ENCODE results near the gene SLC27A4.

Gene SLC27A4

DNA sequence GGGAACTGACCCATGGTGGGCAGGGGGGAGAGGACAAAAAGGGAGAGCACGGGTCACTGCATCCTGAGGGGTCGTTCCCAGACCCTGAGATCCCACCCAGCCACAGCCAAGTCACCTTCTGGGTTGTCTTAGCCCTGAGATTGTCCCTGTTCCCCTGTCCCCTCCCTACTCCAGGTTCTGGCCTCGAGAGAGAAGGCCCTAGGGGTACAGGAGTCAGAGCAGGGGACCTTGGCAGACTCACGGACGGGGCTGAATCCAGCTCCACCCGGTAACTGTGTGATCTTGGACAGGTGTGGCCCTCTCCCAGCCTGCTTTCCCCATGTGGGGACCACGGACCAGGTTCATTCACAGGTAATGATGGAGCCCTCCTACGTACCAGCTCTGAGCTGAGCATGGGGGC, 69.1 kb downstream of the SLC27A4 start:
- H3K4me3 ChIP-seq (ENCODE audit: low read depth, low read length), result no peak overlapping the region
- CTCF ChIA-PET, result interaction anchor here (0.7 to 5.1 kb wide), 6 partner anchors 9 to 47 kb away, joined by 3 to 69 read pairs (median 4); partner anchors contain the start of gene CERCAM

DNA sequence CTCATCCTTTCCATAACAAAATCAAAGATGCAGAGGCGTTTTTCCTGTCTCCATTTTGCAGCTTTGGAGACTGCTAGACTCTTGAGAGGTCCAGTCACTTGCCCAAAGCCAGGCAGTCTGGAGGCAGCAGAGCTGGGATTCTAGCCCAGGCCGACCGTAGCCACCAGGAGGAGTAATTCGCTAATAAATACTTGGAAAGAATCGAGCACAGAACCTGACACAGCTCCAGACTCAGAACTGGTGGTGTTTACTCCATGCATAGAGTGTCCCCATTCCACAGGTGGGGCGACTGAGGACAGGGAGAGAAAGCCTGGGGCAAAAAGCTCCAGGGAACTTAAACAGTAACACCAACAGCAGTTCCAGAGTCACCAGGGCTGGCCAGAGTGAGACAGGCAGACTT, 69.7 kb downstream of the SLC27A4 start:
- POLR2A ChIA-PET, result interaction anchor here (0.6 to 1.0 kb wide), 3 partner anchors 39 to 239 kb away, joined by 3 to 5 read pairs (median 4); partner anchors contain the start of gene URM1
- CTCF ChIA-PET, result interaction anchor here (0.7 to 5.1 kb wide), 8 partner anchors 9 to 116 kb away, joined by 3 to 69 read pairs (median 4); partner anchors contain the start of gene CERCAM
- no peak for TF ChIP-seq ZNF560 (tag by site-specific recombination; IDR thresholded peaks at IDR 0.05; ENCODE audit: borderline replicate concordance)
- TF ChIP-seq SCRT2 (tag by site-specific recombination; IDR thresholded peaks at IDR 0.05), result 0 out of 2 replicates have a peak, but pooled peaks have one; percentile 11
- TF ChIP-seq ZNF768 (tag by site-specific recombination; IDR thresholded peaks at IDR 0.05), result no peak
- TF ChIP-seq ZNF600 (tag by site-specific recombination; IDR thresholded peaks at IDR 0.05), result no peak
- TF ChIP-seq OVOL3 (tag by site-specific recombination; IDR thresholded peaks at IDR 0.05), result no peak

More for the DNA sequence above, 69.1 kb downstream of the SLC27A4 start:
- TF ChIP-seq ZNF561 (tag by site-specific recombination; IDR thresholded peaks at IDR 0.05; ENCODE audit: borderline replicate concordance), result no peak
- TF ChIP-seq, protein P1, sequence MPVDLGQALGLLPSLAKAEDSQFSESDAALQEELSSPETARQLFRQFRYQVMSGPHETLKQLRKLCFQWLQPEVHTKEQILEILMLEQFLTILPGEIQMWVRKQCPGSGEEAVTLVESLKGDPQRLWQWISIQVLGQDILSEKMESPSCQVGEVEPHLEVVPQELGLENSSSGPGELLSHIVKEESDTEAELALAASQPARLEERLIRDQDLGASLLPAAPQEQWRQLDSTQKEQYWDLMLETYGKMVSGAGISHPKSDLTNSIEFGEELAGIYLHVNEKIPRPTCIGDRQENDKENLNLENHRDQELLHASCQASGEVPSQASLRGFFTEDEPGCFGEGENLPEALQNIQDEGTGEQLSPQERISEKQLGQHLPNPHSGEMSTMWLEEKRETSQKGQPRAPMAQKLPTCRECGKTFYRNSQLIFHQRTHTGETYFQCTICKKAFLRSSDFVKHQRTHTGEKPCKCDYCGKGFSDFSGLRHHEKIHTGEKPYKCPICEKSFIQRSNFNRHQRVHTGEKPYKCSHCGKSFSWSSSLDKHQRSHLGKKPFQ (tag by site-specific recombination; IDR thresholded peaks at IDR 0.05), result no peak
- TF ChIP-seq ZNF571 (tag by site-specific recombination; IDR thresholded peaks at IDR 0.05), result no peak
- no peak for TF ChIP-seq ZNF302 (tag by site-specific recombination; IDR thresholded peaks at IDR 0.05; ENCODE audit: low read depth)
- TF ChIP-seq OVOL3 (tag by site-specific recombination; IDR thresholded peaks at IDR 0.05), result no peak
- no peak for TF ChIP-seq ZNF2 (tag by site-specific recombination; IDR thresholded peaks at IDR 0.05)
- no peak for TF ChIP-seq ZNF184 (tag by site-specific recombination; IDR thresholded peaks at IDR 0.05)
- TF ChIP-seq, protein P2, sequence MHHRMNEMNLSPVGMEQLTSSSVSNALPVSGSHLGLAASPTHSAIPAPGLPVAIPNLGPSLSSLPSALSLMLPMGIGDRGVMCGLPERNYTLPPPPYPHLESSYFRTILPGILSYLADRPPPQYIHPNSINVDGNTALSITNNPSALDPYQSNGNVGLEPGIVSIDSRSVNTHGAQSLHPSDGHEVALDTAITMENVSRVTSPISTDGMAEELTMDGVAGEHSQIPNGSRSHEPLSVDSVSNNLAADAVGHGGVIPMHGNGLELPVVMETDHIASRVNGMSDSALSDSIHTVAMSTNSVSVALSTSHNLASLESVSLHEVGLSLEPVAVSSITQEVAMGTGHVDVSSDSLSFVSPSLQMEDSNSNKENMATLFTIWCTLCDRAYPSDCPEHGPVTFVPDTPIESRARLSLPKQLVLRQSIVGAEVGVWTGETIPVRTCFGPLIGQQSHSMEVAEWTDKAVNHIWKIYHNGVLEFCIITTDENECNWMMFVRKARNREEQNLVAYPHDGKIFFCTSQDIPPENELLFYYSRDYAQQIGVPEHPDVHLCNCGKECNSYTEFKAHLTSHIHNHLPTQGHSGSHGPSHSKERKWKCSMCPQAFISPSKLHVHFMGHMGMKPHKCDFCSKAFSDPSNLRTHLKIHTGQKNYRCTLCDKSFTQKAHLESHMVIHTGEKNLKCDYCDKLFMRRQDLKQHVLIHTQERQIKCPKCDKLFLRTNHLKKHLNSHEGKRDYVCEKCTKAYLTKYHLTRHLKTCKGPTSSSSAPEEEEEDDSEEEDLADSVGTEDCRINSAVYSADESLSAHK (tag by site-specific recombination; IDR thresholded peaks at IDR 0.05), result no peak
- no peak for TF ChIP-seq ZNF624 (tag by site-specific recombination; IDR thresholded peaks at IDR 0.05)
- TF ChIP-seq, protein P3, sequence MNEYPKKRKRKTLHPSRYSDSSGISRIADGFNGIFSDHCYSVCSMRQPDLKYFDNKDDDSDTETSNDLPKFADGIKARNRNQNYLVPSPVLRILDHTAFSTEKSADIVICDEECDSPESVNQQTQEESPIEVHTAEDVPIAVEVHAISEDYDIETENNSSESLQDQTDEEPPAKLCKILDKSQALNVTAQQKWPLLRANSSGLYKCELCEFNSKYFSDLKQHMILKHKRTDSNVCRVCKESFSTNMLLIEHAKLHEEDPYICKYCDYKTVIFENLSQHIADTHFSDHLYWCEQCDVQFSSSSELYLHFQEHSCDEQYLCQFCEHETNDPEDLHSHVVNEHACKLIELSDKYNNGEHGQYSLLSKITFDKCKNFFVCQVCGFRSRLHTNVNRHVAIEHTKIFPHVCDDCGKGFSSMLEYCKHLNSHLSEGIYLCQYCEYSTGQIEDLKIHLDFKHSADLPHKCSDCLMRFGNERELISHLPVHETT (tag by site-specific recombination; IDR thresholded peaks at IDR 0.05), result no peak
- TF ChIP-seq, protein P4, sequence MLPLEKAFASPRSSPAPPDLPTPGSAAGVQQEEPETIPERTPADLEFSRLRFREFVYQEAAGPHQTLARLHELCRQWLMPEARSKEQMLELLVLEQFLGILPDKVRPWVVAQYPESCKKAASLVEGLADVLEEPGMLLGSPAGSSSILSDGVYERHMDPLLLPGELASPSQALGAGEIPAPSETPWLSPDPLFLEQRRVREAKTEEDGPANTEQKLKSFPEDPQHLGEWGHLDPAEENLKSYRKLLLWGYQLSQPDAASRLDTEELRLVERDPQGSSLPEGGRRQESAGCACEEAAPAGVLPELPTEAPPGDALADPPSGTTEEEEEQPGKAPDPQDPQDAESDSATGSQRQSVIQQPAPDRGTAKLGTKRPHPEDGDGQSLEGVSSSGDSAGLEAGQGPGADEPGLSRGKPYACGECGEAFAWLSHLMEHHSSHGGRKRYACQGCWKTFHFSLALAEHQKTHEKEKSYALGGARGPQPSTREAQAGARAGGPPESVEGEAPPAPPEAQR (tag by site-specific recombination; IDR thresholded peaks at IDR 0.05), result no peak
- TF ChIP-seq ZNF707 (tag by site-specific recombination; IDR thresholded peaks at IDR 0.05), result no peak
- no peak for TF ChIP-seq KLF7 (tag by site-specific recombination; IDR thresholded peaks at IDR 0.05; ENCODE audit: borderline replicate concordance)
- Histone ChIP-seq H3K4me1 (ENCODE audit: control insufficient read depth, insufficient read depth, low read length) (no peaks in the 10 kb centered on the region), H3K27ac (ENCODE audit: extremely low read depth, low read depth, low read length) (no peak overlapping the region), H3K9me3 (ENCODE audit: control insufficient read depth, insufficient read depth, low read depth, low read length) (no peaks in the 10 kb centered on the region), H3K36me3 (ENCODE audit: control insufficient read depth in 2 of 2, insufficient read depth in 1 of 2, low read length in 2 of 2) (no peaks in the 10 kb centered on the region)
- POLR2A ChIA-PET, result interaction anchor here (1.0 kb wide), 2 partner anchors 38 to 43 kb away, joined by 3 to 4 read pairs; partner anchors contain the start of gene URM1

More for the DNA sequence above, 69.7 kb downstream of the SLC27A4 start:
- Histone ChIP-seq H3K36me3 (ENCODE audit: control insufficient read depth in 2 of 2, insufficient read depth in 1 of 2, low read length in 2 of 2) (no peaks in the 10 kb centered on the region), H3K9me3 (ENCODE audit: control insufficient read depth, insufficient read depth, low read depth, low read length) (no peaks in the 10 kb centered on the region), H3K27ac (ENCODE audit: extremely low read depth, low read depth, low read length) (no peak overlapping the region), H3K4me1 (ENCODE audit: control insufficient read depth, insufficient read depth, low read length) (no peaks in the 10 kb centered on the region), H3K4me3 (ENCODE audit: low read depth, low read length) (no peak overlapping the region)

Measured in HEK293 (cell line).